NCI-H2107 (cell line): ENCODE measurements around the gene ERH.
"Not testable (repeated sequence)": the region's sequence is repeated elsewhere in the genome, so short reads cannot be mapped to it uniquely, and the experiment has no call there.

Source experiments
- DNase-seq: peaks from one replicate; lab custom pipeline; 2025; lab: John Stamatoyannopoulos, UW

The ERH gene

GRCh38 chr14:69395929-69396328, 2.2 kb downstream of the ERH start:
- DNase-seq: no peak

- DNase-seq: no peak
Measured at GRCh38 chr14:69392481-69392880, 5.6 kb downstream of the ERH start.

GRCh38 chr14:69391400-69391799, 6.7 kb downstream of the ERH start:
- not testable (repeated sequence) for DNase-seq

- peak; percentile 20 for DNase-seq
Measured at GRCh38 chr14:69387311-69387710, 10.8 kb downstream of the ERH start.

DNA sequence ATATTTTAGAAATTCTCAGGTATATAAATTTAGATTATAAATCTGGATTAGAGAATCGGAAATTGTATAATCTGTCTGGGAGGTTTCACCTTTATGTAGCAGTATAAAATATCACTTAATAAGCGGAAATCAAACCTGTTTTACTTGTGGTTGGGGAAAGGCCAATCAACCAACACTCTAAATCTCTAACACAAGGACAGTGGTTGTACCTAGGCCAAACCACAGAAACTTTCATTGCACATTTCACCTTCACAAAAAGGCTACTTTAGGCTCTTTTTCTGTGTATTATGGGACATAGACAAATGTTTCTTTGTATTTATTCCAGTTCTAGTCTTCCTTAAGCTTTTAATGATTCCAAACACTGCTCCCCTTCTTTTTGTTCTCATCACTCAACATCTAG, 19.8 kb downstream of the ERH start:
- DNase-seq: no peak

DNA sequence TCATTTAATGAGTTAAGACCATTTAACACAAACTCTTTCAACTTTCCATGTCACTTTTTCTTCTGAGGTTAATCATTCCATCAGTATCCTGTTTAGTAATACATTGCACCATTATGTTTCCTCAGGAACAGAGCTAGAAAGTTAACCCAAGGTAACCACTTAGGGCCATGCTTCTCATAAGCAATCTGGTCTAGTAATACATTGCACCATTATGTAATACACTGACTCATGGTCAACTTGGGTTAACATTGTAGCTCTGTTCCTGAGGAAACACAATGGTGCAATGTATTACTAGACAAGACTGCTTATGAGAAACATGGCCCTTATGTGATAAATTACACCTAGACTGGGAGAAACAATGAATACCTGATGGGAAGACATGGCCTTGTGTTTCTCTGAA, 21.7 kb downstream of the ERH start:
- no peak for DNase-seq

DNA sequence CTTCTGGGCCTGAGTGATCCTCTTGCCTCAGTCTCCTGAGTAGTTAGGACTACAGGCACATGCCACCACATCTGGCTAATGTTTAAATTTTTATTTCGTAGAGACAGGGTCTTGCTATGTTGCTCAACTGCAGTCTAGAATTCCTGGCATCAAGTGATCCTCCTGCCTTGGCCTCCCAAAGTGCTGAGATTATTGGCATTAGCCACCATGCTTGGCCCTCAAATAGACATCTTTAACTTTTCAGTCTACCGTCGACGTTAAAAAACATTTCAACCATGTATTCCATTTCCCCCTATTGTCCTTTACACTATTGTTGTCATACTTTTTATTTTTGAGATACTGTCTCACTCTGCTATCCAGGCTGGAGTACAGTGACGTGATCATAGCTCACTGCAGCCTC, 22.4 kb downstream of the ERH start:
- DNase-seq: no peak

DNA sequence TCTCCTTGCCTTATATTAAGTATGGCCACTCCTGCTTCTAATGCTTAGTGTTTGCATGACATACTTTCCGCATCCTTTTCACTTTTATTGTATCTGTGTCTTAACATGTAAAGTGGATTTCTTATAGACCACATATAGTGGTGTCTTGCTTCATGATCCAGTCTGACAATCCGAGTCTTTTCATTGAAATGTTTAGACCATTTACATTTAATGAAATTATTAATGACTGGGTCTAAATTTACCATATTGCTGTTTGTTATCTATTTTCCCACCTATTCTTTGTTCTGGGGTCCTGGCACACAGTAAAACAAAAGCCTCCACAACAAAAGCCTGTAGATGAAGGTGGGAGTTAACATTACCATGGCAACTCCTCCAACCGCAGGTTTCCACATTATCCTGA, 22.9 kb downstream of the ERH start:
- no peak for DNase-seq

GRCh38 chr14:69374235-69374634, 23.9 kb downstream of the ERH start:
- DNase-seq: no peak

- no peak for DNase-seq
Measured at GRCh38 chr14:69373104-69373503, 25.0 kb downstream of the ERH start.

GRCh38 chr14:69372146-69372545, 26.0 kb downstream of the ERH start:
- DNase-seq: no peak

GRCh38 chr14:69370061-69370460, 28.0 kb downstream of the ERH start:
- DNase-seq: no peak

DNA sequence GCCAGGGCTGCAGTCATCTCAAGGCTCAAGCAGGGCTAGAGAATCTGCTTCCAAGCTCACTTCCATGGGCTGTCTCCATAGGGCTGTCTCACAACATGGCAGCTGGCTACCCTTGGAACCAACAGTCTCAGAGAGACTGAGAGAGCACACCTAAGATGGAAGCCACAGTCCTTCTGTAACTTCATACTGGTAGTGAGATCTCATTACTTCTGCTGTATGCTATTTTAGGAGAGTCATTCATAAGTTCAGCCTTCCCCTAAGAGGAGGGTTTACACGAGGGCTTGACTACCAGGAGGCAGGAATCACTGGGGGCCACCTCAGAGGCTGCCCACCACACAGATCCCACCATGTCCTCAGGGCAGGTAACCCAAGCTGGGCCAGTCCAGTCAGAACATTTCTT, 29.7 kb downstream of the ERH start:
- DNase-seq: no peak

- DNase-seq: no peak
Measured at GRCh38 chr14:69366761-69367160, 31.3 kb downstream of the ERH start.

- DNase-seq: no peak
Measured at GRCh38 chr14:69366069-69366468, 32.0 kb downstream of the ERH start.

DNA sequence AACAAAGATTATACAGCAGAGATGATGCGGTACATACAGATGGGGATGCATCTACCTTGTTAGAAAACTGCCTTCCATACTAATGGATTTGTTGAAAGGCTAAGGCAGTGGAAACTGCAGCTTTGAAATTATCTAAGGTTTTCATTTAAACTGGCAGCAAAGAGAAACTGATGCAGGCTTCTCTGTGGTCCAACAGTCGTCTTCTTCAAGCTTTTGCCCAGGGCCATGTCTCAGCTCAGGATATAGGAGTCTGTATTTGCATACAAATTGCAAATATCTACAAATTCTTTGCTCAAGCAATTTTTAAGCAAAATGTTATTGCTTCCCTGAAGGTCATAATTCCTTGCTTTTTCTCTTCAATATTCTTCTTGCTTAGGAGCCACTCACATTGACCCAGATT, 33.7 kb downstream of the ERH start:
- DNase-seq: no peak

GRCh38 chr14:69363964-69364363, 34.1 kb downstream of the ERH start:
- DNase-seq: no peak

- DNase-seq: no peak
Measured at GRCh38 chr14:69363055-69363454, 35.0 kb downstream of the ERH start.

GRCh38 chr14:69360438-69361108, 37.5 kb downstream of the ERH start:
- no peak for DNase-seq

GRCh38 chr14:69358966-69359365, 39.1 kb downstream of the ERH start:
- DNase-seq: no peak

GRCh38 chr14:69358233-69358963, 39.7 kb downstream of the ERH start:
- DNase-seq: peak; percentile 51

GRCh38 chr14:69357544-69358200, 40.4 kb downstream of the ERH start:
- no peak for DNase-seq

DNA sequence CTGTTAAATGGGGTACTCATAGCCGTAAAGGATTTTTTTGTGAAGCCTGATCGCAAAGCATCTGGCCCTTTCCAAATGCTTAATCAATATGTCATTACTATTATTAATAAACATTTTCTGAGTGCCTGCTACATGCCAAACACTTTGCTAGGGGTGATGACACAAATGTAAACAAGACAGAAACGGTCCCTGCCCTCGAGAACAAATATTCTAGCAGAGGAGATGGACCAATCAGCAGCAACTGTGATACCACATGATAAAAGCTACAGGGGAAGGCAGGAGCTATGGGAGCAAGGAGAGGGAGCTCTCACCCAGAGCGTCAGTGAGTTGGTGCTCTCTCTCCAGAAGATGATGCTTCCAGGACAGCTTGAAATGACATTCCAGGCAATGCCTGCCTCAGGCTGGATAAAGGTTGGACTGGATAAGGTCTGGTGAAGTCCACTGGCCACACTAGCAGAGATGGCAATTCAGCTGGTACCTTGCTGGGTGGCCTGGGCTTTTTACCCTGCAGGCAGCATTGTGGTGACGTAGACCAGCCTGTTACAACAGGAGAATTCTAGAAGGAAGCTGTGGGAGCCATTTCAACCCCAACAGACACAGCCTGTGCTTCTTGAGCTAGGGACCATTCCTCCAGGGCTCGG, 41.1 kb downstream of the ERH start:
- no peak for DNase-seq
